ENCODE measurements around the gene FKBP5.

FKBP5 gene

DNA sequence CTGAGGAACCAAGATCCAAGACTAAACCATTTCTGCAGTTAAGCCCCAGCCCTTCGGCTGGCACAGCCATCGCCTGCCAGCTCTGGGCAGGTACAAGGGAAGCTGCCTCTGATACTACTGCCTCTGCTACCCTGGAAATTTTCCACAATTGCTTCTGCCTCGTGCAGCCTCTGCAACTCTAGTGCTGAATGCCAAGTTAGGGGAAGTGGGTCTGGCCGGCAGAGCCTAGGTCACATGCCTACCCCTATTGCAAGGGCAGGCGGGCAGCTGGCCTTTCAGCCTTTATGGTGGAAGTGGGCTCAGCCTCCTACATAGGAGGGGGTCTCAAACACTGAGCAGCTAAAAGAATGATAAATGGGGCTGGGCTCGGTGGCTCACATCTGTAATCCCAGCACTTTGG, 131.5 kb downstream of the FKBP5 start:
- Histone ChIP-seq H2AFZ (ENCODE audit: low read depth, low read length) (no peak overlapping the region), H3K79me2 (ENCODE audit: insufficient read depth, low read length) (no peaks in the 10 kb centered on the region), H3K27ac (ENCODE audit: low read length) (no peak overlapping the region), H3K4me2 (ENCODE audit: insufficient read depth, low read length) (no peak overlapping the region), H3K4me3 (ENCODE audit: low read depth in 1 of 2, low read length in 2 of 2) (no peak overlapping the region), H3K9me3 (ENCODE audit: insufficient read depth, low read length, severe bottlenecking) (no peaks in the 10 kb centered on the region), H4K20me1 (ENCODE audit: insufficient read depth, low read length) (no peaks in the 10 kb centered on the region), H3K4me1 (ENCODE audit: insufficient read depth, low read length) (no peaks in the 10 kb centered on the region), H3K27me3 (ENCODE audit: insufficient read depth, low read length, poor library complexity) (no peaks in the 10 kb centered on the region), H3K36me3 (ENCODE audit: insufficient read depth, low read length) (no peaks in the 10 kb centered on the region), H3K9ac (ENCODE audit: low read depth, low read length) (no peak overlapping the region)
- DNase-seq (no peak), ATAC-seq (ENCODE audit: insufficient read depth, low read depth) (no peak)
- no peak for TF ChIP-seq EZH2 (IDR thresholded peaks at IDR 0.05; ENCODE audit: borderline replicate concordance, low read depth, low read length, severe bottlenecking)
- TF ChIP-seq, protein P1, sequence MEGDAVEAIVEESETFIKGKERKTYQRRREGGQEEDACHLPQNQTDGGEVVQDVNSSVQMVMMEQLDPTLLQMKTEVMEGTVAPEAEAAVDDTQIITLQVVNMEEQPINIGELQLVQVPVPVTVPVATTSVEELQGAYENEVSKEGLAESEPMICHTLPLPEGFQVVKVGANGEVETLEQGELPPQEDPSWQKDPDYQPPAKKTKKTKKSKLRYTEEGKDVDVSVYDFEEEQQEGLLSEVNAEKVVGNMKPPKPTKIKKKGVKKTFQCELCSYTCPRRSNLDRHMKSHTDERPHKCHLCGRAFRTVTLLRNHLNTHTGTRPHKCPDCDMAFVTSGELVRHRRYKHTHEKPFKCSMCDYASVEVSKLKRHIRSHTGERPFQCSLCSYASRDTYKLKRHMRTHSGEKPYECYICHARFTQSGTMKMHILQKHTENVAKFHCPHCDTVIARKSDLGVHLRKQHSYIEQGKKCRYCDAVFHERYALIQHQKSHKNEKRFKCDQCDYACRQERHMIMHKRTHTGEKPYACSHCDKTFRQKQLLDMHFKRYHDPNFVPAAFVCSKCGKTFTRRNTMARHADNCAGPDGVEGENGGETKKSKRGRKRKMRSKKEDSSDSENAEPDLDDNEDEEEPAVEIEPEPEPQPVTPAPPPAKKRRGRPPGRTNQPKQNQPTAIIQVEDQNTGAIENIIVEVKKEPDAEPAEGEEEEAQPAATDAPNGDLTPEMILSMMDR (IDR thresholded peaks at IDR 0.05; ENCODE audit: borderline replicate concordance, extremely low read depth, low read length, poor library complexity, severe bottlenecking), result no peak

DNA sequence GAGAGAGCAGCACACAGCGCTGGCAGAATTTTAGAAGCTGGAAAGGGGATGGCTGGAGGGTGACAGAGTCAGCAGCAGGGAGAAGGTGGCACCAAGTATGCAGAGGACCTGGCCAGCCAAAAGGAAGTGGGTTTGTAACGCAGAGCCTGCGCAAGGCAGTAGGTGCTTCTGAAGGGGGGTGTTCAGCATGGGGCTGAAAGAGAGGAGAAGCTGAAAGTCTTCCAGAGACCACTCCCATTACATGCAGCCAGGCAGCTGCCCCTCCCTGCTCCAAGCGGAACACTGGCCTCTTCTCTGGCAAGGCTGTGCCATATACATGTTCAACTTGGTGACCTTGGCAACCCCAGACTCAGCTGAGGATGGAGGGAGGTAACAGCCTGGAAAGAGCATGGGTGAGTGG, 133.9 kb downstream of the FKBP5 start:
- Histone ChIP-seq H3K27ac (ENCODE audit: low read length) (no peak overlapping the region), H3K4me2 (ENCODE audit: insufficient read depth, low read length) (no peak overlapping the region), H2AFZ (ENCODE audit: low read depth, low read length) (no peak overlapping the region), H3K36me3 (ENCODE audit: insufficient read depth, low read length) (no peaks in the 10 kb centered on the region), H3K9me3 (ENCODE audit: insufficient read depth, low read length, severe bottlenecking) (peaks cover 6% of the 10 kb centered on the region), H3K4me3 (ENCODE audit: low read depth in 1 of 2, low read length in 2 of 2) (no peak overlapping the region), H3K9ac (ENCODE audit: low read depth, low read length) (no peak overlapping the region), H4K20me1 (ENCODE audit: insufficient read depth, low read length) (no peaks in the 10 kb centered on the region), H3K79me2 (ENCODE audit: insufficient read depth, low read length) (no peaks in the 10 kb centered on the region), H3K27me3 (ENCODE audit: insufficient read depth, low read length, poor library complexity) (no peaks in the 10 kb centered on the region), H3K4me1 (ENCODE audit: insufficient read depth, low read length) (no peaks in the 10 kb centered on the region)
- TF ChIP-seq EZH2 (IDR thresholded peaks at IDR 0.05; ENCODE audit: borderline replicate concordance, low read depth, low read length, severe bottlenecking), result no peak
- TF ChIP-seq, protein P1 (IDR thresholded peaks at IDR 0.05; ENCODE audit: borderline replicate concordance, extremely low read depth, low read length, poor library complexity, severe bottlenecking), result no peak
- DNase-seq, result no peak
- ATAC-seq (ENCODE audit: insufficient read depth, low read depth), result peak; percentile 42; the same call in 1 of the 3 replicates

DNA sequence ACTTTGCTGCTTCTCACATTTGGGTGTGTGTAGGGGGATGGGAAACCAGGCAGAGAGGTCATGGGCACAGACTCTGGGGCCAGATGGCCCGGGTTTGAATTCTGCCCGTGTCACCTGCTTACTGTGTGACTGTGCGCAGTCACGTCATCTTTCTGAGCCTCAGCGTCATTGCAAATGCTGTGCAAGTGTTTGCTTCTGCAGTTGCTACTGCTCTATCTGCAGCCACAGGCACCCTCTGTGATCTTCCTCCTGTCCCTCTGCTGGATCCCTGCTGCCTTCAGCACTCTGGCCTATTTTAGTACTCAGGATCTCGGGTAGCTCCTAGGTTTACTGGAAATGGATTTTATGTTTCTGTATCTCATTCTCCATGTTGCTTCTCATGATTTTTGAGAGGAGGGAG, 135.4 kb downstream of the FKBP5 start:
- H3K36me3 ChIP-seq (ENCODE audit: insufficient read depth, low read length), result no peaks in the 10 kb centered on the region
- ATAC-seq (ENCODE audit: insufficient read depth, low read depth), result no peak
- H3K4me2 ChIP-seq (ENCODE audit: insufficient read depth, low read length), result no peak overlapping the region
- H3K27ac ChIP-seq (ENCODE audit: low read length), result no peak overlapping the region
- H4K20me1 ChIP-seq (ENCODE audit: insufficient read depth, low read length), result no peaks in the 10 kb centered on the region
- no peaks in the 10 kb centered on the region for H3K4me1 ChIP-seq (ENCODE audit: insufficient read depth, low read length)
- TF ChIP-seq, protein P1 (IDR thresholded peaks at IDR 0.05; ENCODE audit: borderline replicate concordance, extremely low read depth, low read length, poor library complexity, severe bottlenecking), result no peak
- no peak for TF ChIP-seq EZH2 (IDR thresholded peaks at IDR 0.05; ENCODE audit: borderline replicate concordance, low read depth, low read length, severe bottlenecking)
- peaks cover 6% of the 10 kb centered on the region for H3K9me3 ChIP-seq (ENCODE audit: insufficient read depth, low read length, severe bottlenecking)
- H2AFZ ChIP-seq (ENCODE audit: low read depth, low read length), result no peak overlapping the region
- H3K9ac ChIP-seq (ENCODE audit: low read depth, low read length), result no peak overlapping the region
- no peaks in the 10 kb centered on the region for H3K27me3 ChIP-seq (ENCODE audit: insufficient read depth, low read length, poor library complexity)
- no peaks in the 10 kb centered on the region for H3K79me2 ChIP-seq (ENCODE audit: insufficient read depth, low read length)
- no peak overlapping the region for H3K4me3 ChIP-seq (ENCODE audit: low read depth in 1 of 2, low read length in 2 of 2)
- DNase-seq, result no peak

All from DND-41 (cell line).